GM20431 (cell line): Measurements from ENCODE around the gene SLC27A2.

Experiments
- in situ Hi-C: fragments of 300-500 bp; cut with MseI, MboI; formaldehyde crosslinking; loops from one replicate; pipeline ENCODE4 v1.15.0; 2020; ENCODE audit warnings: low sequenced_read_pairs; ENCODE audit not compliant: unreplicated experiment

SLC27A2 gene

DNA sequence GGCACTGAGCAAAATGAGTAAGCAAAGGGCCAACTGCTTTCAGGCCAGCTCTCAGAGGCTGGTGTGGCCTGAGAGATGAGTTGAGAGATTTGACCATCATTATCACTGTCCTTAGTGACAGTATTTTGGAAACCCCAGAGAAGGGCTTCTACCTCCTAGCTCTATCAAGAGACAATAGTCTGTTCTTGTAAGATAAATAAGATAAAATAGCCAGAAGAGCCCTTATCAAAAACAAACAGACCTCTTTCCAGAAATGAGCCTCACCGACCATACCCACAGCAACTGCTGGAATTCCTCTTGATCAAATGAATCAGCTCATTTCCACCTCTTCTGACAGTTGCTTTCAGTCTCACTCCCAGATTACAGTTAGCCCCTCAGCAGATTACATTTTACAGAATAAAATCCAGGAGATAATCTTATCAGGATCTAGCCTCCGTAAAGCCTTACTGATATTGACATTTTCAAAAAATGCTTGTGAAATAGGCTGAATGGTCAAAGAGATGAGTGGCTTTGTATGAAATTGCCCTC, 79.0 kb downstream of the SLC27A2 start:
- in situ Hi-C loops: no loop called here

DNA sequence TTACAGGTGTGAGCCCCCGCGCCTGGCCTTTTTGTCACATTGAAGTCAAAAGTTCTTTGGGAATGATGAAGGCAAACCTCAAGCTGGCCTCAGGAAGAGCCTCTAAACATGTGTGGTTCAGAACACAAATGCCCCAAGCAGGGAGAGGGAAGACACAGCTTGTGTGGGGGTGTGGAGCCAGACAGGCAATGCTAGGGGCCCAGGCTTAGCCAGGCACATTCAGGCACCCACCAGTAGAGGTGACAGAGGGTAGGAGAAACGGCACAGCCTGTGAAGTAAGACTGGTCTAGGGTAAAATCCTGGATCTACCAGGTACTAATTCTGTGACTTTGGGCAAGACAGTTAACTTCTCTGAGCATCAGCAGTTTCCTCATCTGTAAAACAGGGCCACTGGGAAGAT, 80.0 kb downstream of the SLC27A2 start:
- in situ Hi-C loops: no loop called here

DNA sequence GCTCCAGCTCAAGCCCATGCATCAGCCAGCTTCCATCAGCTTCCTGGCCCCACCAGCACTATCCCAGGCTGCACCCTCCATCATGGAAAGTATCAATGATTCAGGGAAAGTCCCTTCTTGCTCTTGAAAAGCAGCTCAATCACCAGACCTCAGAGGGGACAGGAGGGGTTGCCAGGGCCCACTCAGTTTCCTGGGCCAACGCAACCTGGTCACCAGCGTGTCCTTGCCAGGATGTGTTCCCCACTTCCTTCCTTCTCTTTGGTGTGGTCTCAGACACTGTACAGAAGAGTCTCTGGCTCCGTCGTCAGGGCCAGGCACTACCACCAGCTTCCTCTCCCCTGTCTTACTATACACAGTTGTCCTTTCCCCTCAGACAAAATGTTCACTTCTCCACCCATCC, 80.5 kb downstream of the SLC27A2 start:
- in situ Hi-C loops: no loop called here

DNA sequence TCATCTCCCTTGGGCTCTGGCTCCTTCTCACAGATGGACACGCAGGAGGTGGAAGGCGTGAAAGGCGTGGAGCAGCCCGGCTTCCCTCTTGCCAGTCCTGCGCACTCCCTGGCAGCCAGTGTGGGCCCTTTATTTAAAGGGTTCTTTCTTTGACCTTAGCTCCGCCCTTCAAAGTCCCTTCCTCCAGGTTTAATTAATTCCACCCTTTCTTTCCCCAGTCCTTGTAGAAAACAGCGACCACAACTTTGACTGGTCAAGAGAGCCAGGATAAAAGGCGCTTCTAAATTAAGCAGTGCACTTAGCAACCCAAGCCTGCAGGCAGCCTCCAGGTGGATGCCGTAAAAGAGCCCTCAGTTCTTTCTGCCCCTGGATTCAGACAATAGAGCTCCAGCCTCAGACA, 83.6 kb downstream of the SLC27A2 start, which contains the start of gene HDC:
Gene HDC (minus strand): TSS at position 107 of the 400 bp plus-strand sequence. CDS start 103 bp downstream, at position 4.
- in situ Hi-C loops: no loop called here

DNA sequence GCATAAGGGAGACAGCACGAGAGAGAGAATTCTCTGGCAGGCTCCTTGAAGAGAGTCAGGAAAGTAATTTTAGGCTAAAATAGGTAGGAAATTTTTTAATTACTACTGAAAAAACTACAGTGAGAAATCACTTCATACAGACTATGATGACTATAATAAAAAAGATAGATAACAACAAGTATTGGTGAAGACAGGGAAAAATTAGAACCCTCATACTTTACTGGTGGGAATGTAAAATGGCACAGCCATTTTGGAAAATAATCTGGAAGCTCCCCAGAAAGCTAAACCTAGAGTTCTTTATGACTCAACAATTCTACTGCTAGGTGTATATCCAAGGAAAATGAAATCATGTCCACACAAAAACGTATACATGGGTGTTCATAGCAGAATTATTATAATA, 85.6 kb downstream of the SLC27A2 start:
- in situ Hi-C loops: no loop called here

DNA sequence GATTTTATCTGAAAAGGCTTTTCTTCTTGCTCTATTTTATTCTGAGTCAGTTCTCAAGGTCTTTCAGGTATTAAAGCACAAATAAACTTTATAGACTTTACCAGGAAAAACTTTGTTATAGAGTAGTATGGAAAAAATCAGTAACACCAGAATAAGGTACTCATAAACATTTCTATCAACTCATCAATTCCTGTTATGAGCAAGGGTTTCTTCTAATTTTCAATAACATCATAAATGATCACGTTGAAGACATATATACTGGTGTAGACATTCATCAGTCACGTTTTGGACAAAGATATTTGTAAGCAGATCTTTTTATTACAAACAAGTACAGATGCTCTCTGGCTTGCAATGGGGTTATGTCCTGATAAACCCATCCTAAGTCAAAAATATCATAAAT, 93.1 kb downstream of the SLC27A2 start:
- in situ Hi-C loops: no loop called here

DNA sequence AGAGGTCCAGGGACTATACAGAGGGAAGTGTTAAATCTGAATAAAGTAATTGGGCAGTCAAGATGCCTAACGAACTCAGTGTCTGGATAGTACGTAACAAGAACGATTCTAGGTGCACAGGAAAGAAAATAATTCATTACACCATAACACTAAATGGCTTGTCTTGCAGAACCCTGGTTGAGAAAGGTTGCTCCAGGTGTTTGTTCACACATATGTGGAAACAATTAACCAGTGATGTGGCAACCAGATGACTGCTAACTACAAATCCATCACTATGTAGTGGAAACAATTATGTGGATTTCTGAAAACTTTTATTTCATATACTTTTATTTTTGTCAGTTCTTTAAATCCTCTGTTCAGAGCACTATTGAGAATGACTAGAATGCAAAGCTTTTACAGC, 93.9 kb downstream of the SLC27A2 start:
- in situ Hi-C loops: no loop called here

DNA sequence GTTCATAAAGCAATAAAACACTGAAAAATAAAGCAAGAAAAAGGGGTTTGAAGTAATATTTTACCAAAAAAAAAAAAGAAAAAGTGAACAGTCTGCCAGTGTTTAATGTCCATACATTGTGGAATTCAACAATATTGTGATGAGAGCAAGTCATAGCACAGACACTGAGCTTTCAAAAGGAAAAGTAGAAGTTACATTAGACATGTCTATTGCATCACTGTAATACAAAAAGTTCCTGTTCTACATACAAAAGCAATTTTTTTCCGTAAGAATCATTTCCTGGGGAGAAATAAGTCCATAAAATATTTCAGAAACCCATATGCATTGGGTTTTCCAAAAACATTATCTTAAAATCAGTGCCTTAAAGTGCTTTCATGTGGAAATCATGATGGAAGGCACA, 95.4 kb downstream of the SLC27A2 start:
- in situ Hi-C loops: no loop called here

DNA sequence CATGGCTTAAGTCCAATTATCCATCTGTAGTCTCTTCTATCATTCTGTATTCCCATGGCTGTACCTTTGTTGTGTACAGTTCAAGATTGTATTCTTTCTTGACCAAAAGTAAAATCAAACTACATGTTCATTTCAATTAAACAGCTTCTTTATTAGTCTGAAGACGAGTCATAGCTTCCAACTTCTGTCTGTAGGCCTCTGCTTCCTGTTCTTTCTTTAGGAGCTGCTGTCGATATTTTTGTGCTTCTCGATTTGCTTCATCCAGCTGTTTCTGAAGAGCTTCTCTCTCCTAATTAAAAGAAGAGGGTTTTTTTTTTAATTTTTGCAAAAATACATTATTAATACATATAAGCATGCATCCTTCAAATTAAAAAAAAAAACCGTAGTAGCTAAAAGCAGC, 96.5 kb downstream of the SLC27A2 start:
- in situ Hi-C loops: no loop called here

DNA sequence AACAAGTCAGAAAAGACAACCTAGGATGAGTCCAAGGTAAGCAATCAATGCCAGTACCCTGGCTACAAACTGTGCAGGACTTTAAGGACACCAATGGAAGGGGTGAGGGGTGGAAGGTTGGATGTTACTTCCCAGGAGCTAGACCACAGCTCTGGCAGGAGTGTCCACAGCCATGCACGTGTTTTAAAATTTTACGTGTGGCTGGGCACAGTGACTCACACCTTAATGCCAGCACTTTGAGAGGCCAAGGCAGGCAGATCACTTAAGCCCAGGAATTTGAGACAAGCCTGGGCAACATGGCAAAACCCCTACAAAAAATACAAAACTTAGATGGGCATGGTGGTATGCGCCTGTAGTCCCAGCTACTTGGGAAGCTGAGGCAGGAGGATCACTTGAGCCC, 98.3 kb downstream of the SLC27A2 start:
- in situ Hi-C loops: no loop called here

DNA sequence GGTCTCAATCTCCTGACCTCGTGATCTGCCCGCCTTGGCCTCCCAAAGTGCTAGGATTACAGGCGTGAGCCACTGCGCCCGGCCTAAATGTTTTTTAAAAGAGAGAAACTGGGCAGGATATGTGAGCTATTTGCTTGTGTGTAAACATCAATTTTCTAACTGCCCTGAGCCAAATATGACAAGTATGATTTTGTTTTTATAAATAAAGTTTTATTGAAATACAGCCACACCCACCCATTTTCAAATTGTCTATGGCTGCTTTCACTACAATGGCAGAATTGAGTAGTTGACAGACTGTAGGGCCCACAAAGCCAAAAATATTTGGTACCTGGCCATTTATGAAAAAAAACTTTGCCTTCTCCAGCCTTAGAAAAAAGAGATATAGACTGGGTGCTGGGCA, 99.4 kb downstream of the SLC27A2 start:
- in situ Hi-C loops: no loop called here
